Measurements from ENCODE around the gene ELMO3.

DNA sequence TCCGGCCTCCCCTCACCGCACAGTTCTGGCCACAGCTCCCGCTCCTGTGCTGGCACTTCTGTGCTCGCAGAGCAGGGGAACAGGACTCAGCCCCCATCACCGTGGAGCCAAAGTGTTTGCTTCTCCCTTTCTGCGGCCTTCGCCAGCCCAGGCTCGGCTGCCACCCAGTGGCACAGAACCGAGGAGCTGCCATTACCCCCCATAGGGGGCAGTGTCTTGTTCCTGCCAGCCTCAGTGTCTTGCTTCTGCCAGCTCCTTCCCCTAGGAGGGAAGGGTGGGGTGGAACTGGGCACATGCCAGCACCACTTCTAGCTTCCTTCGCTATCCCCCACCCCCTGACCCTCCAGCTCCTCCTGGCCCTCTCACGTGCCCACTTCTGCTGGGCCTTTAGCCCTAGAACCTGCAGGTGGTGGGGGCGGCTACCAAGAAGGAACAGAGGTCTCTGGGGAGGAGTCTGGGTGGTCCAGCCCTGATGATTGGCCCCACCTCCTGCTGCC lies 645 bp upstream of the ELMO3 start:
- TF ChIP-seq, protein P1, sequence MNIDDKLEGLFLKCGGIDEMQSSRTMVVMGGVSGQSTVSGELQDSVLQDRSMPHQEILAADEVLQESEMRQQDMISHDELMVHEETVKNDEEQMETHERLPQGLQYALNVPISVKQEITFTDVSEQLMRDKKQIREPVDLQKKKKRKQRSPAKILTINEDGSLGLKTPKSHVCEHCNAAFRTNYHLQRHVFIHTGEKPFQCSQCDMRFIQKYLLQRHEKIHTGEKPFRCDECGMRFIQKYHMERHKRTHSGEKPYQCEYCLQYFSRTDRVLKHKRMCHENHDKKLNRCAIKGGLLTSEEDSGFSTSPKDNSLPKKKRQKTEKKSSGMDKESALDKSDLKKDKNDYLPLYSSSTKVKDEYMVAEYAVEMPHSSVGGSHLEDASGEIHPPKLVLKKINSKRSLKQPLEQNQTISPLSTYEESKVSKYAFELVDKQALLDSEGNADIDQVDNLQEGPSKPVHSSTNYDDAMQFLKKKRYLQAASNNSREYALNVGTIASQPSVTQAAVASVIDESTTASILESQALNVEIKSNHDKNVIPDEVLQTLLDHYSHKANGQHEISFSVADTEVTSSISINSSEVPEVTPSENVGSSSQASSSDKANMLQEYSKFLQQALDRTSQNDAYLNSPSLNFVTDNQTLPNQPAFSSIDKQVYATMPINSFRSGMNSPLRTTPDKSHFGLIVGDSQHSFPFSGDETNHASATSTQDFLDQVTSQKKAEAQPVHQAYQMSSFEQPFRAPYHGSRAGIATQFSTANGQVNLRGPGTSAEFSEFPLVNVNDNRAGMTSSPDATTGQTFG (tag by site-specific recombination; IDR thresholded peaks at IDR 0.05; ENCODE audit: borderline replicate concordance): no peak
- TF ChIP-seq YY1 (tag by site-specific recombination; IDR thresholded peaks at IDR 0.05) (no peak), KLF9 (tag by site-specific recombination; IDR thresholded peaks at IDR 0.05; ENCODE audit: low read depth) (no peak)
- TF ChIP-seq, protein P2, sequence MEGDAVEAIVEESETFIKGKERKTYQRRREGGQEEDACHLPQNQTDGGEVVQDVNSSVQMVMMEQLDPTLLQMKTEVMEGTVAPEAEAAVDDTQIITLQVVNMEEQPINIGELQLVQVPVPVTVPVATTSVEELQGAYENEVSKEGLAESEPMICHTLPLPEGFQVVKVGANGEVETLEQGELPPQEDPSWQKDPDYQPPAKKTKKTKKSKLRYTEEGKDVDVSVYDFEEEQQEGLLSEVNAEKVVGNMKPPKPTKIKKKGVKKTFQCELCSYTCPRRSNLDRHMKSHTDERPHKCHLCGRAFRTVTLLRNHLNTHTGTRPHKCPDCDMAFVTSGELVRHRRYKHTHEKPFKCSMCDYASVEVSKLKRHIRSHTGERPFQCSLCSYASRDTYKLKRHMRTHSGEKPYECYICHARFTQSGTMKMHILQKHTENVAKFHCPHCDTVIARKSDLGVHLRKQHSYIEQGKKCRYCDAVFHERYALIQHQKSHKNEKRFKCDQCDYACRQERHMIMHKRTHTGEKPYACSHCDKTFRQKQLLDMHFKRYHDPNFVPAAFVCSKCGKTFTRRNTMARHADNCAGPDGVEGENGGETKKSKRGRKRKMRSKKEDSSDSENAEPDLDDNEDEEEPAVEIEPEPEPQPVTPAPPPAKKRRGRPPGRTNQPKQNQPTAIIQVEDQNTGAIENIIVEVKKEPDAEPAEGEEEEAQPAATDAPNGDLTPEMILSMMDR (tag by site-specific recombination; IDR thresholded peaks at IDR 0.05): peak; percentile 98
